T-helper 1 cell treated with Interleukin-12 subunit alpha and Interleukin-12 subunit beta and Interleukin-4 antibody, amounts not matched to agents 30 ng/mL and 1 ng/mL, for 36 hours (primary cell): ENCODE measurements around the gene SCP2. TPM values are rescaled to one million over a fixed set of nuclear protein-coding genes. Genes with fewer than 3 reads are reported as not detected.

ENCODE experiments used
- intact Hi-C: fragments of 100-400 bp; cut with micrococcal nuclease; formaldehyde crosslinking; loops from one replicate; pipeline ENCODE4 v1.15.1; 2024
- total RNA-seq: library from RNA; stranded (reverse); gene quantifications from 2 replicates; pipeline ENCODE4 v1.2.3, GENCODE V29; 2022

Gene SCP2
- total RNA-seq, 1 donor from 2014 or later, result 87.6 TPM

- intact Hi-C loops, result no loop called here
Observed at GRCh38 chr1:53026254-53026653, 99.2 kb downstream of the SCP2 start.

DNA sequence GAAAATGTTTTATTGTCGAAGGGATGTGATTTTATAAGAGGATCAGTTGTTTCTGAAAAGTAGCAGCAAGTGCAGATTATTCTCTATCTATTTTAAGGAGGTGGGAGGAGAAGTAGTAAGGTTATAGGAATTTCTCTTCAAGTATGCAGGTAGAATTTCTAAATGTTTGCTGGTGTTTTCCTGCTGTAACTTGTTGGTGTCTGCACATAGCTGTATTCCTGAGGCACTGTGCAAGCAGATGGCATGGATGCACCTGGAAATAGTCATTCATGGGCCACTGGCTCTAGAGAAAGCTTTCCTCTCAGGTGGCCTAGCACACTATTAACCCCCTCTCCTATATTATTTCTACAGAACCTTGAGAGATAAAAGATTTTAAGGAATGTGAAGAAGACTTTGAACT lies 104.7 kb downstream of the SCP2 start:
- intact Hi-C loops, result no loop called here

DNA sequence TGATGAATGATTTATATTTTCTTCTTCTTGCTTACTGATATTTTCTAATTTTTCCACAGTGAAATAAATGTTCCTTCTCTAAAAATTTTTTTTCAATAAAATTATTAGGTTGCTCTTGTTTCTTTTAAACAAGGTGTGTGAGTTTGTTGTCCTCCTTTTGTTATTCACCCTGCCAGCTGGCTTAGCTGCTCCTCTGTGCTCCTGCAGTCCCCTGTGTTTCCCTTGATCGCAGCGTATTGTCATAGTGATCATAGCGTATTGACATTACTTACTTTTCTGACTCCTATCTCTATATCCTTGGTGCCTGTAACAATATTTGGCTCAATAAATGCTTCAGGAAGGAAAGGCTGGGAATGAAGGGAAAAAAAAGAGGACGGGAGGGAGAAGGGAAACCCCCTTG lies 110.1 kb downstream of the SCP2 start:
- intact Hi-C loops, result no loop called here

DNA sequence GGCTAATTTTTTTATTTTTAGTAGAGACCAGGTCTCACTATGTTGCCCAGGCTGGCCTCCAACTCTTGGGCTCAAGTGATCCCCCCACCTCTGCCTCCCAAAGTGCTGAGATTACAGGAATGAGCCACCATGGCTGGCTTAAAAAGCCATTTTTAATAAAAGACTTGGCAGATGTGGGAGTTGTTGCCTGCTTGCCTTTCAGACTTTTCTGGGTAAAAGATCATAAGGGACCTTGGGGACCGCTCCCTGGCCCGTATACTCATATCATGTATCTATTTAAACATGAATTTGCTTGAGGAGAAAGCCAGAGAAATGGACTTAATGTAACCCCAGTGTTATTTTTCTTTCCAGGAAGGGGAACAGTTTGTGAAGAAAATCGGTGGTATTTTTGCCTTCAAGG lies 111.5 kb downstream of the SCP2 start:
- intact Hi-C loops, result no loop called here

GRCh38 chr1:53043271-53043670 lies 116.2 kb downstream of the SCP2 start:
- intact Hi-C loops, result no loop called here

GRCh38 chr1:53044926-53045325 lies 117.8 kb downstream of the SCP2 start:
- intact Hi-C loops, result no loop called here

GRCh38 chr1:53046930-53047329 lies 119.9 kb downstream of the SCP2 start:
- intact Hi-C loops, result no loop called here

DNA sequence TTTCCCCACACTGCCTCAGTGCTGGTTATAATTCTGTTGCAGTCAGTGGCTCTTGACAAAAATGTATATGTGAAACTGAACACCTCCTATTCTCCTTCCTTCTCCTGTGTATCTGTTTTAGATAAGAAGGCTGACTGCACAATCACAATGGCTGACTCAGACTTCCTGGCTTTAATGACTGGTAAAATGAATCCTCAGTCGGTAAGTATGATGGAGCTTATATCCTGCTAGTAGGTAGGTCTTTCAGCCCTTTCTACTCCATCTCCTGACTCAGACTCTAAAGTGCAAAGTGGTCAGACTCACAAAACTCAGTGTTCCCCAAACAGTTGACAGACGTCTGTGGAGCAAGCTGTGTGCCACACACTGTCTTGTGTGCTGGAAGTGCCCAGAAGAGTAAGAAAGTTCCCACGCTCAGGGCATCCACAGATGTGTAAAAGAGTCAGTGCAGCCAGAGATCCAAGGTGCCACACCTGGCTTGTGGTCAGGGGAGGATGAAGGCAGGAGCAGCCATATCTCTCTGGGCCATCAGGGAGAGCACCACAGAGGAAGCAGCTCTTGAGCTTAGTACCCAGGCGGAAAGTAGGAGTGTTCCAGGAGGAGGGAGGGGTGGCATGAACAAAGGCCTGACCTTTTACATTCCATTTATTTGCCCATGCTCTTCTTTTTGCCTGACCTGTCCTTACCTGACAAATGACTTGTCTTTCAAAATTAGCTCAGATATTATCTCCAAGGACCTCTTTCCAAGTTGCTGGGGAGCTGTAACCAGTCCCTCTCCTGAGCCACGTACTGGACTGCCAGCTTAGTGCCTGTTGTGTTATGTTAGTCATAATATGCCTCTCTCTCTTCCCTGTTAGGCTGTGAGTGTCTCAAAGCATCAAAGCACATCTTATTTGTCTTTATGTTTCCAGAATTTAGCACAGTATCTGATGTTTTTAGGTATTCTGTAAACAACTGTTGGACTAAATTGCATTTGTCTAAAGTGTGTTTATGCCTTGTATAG lies 121.0 kb downstream of the SCP2 start:
- intact Hi-C loops, result no loop called here

GRCh38 chr1:53048960-53049573 lies 122.0 kb downstream of the SCP2 start:
- intact Hi-C loops, result no loop called here

- intact Hi-C loops, result no loop called here
Observed at GRCh38 chr1:53049574-53049967, 122.5 kb downstream of the SCP2 start.

- intact Hi-C loops, result no loop called here
Observed at GRCh38 chr1:53050310-53050709, 123.2 kb downstream of the SCP2 start.

GRCh38 chr1:53051676-53052075 lies 124.6 kb downstream of the SCP2 start:
- intact Hi-C loops, result no loop called here

- intact Hi-C loops, result no loop called here
Observed at GRCh38 chr1:53057127-53057526, 130.1 kb downstream of the SCP2 start.

DNA sequence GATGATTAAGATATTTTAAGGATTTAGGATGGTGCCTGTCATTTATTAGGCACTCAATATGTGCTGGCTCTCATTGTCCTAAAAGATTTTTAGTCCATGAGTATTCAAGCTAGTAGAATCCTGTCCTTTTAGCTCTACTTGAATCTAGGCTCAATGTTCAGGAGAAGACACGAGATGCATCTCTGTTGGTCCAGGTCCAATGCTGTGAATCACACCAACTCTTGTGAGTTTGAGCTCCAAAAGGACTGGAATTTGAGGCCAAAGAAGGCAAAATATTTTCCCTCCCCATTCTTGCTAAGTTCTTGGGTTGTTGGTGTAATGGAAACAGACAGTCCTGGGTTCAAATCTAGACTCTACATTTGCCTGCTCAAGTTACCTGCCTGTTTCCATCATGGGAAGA lies 133.5 kb downstream of the SCP2 start:
- intact Hi-C loops, result no loop called here

- intact Hi-C loops, result no loop called here
Observed at GRCh38 chr1:53061123-53061858, 134.2 kb downstream of the SCP2 start.

DNA sequence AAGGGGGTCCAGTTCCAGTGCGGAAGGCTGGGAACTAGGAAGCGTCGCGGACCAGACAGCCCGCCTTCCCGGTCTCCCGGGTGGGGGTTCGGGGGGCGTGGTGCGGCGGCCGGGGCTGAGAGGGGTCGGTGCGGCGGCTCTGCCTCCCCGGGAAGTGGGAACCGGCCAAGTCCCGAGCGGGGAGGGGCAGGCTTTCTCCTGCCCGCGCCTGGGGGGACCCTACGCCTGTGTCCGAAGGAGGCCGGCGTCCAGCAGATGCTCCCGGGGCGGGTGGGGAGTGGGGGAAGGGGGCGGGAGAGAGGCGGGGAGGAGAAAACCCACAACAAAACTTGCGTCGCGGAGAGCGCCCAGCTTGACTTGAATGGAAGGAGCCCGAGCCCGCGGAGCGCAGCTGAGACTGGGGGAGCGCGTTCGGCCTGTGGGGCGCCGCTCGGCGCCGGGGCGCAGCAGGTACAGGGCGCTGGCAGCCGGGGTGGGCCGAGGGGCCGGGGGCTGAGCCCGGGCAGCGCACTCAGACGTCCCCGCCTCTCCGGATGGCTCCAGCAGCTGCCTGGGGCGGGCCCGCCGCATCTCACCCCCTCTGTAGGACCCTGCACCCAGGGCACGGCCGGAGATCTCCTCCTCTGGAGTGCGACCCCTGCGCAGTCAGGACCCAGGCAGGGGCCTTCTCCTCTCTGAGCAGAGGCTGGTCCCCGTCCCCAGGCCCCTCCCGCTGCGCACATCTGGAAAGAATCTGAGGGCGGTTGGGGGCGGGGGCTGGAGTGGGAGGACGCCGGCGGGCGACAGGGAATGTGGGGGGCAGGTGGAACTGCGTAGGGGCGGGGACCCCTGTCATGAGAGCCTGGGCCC lies 135.0 kb downstream of the SCP2 start, which contains the start of gene PODN:
PODN (plus strand) TSS at position 355 of the 849 bp plus-strand sequence. CDS start 7,643 bp downstream, outside the sequence.
- intact Hi-C loops, result no loop called here

DNA sequence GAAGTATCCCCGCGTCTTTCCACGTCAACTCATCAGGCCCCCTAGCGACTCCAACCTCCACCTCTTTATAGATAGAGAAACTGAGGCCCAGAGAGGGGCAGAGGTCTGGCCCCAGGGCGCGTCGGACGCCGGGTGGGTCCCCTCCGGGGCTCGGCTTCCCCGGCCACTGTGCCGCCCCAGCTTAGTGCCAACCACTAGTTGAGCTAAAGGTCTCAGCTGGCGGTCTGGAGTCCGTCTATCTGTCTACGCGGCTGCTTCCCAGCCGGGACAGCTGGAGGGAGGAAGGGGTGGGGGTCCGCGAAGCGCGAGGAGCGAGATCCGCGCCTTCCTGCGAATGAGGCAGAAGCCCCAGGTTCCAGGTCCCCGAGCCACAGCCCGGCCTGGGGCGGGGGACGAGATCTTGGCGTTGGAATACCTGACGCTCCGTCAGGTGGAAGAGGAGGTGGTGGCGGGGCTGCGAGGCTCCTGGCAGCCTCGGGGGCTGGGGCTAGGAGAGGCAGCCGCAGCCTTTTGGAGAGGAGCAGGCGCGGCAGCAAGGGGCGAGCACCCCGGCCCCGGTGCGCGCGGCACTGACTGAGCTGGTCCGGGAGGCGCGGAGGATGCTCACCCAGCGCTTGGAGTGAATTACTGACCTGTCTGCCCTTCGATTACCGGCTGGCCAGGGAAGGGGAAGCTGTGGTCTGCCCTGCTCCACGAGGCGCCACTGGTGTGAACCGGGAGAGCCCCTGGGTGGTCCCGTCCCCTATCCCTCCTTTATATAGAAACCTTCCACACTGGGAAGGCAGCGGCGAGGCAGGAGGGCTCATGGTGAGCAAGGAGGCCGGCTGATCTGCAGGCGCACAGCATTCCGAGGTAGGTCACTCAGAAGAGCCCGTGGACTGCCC lies 135.9 kb downstream of the SCP2 start:
- intact Hi-C loops, result no loop called here

DNA sequence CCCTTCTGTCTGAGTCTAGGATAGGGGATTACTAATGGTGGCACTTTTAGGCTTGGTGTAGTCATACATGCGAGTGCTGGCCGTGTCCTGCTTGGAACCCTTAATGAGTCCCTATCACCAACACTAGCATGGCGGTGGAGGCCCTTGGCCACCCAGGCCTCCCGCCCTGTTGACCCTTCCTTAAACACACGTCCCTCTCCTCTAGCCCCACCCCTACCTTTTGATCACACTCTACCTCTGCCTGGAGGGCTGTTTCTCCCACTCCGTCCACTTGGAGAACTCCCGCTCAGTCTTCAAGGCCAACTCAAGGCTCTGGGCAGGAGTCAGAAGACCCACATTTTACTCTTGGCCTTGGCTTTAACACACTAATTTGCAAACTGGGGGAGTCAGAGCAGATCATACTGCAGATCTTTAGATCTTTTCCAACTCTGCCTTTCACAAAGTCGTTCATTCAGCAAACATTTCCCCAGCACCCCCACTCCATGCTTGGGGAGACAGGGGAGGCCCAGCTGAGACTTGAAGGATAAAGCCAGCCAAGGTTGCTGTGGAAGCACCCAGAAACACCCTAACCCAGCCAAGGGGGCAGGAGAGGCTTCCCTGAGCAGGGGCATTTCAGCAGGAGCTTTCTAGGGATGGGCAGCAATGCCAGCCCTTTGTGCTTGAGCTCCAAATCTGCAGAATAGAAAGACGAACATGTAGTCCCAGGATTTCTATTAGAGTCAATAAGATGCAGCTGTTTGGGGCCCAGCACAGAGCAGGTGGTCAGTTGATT lies 136.9 kb downstream of the SCP2 start:
- intact Hi-C loops, result no loop called here

DNA sequence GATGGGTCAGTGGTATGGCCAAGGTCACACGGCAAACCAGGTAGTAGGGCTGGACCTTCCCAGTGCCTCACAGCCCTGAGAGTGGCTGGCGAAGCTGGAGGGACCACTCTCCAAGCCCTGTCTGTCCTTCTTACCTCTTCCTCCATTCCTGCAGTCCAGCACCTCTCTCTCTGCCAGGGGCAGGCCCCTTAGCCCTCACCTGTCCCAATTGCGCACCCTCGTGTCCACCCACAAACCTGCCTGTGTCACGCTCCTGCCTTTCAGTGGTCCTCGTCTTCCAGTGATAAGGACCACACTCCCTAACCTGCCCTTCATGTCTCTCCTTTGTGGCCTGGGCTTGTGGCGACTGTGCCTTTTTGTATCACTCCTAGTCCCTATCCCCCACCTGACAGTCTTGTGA lies 138.3 kb downstream of the SCP2 start:
- intact Hi-C loops, result no loop called here
